OCI-LY3 (cell line): ENCODE measurements around the gene CABLES1.

Experiments
- EZH2phosphoT487 ChIP-seq: fragments of 200-600 bp; shearing (Covaris generic); IDR thresholded peaks from 2 replicates; pipeline ENCODE4 v1.6.1; 2018; ENCODE audit warnings: antibody characterized with exemption, mixed run types, low read depth
- TF ChIP-seq, protein P1 (sequence below): fragments of 200-600, 300-600 bp; sonication (generic); IDR thresholded peaks from 2 replicates; pipeline ENCODE4 v1.5.1; 2014; ENCODE audit warnings: antibody characterized with exemption, low read length, low read depth

- TF ChIP-seq, protein P1, sequence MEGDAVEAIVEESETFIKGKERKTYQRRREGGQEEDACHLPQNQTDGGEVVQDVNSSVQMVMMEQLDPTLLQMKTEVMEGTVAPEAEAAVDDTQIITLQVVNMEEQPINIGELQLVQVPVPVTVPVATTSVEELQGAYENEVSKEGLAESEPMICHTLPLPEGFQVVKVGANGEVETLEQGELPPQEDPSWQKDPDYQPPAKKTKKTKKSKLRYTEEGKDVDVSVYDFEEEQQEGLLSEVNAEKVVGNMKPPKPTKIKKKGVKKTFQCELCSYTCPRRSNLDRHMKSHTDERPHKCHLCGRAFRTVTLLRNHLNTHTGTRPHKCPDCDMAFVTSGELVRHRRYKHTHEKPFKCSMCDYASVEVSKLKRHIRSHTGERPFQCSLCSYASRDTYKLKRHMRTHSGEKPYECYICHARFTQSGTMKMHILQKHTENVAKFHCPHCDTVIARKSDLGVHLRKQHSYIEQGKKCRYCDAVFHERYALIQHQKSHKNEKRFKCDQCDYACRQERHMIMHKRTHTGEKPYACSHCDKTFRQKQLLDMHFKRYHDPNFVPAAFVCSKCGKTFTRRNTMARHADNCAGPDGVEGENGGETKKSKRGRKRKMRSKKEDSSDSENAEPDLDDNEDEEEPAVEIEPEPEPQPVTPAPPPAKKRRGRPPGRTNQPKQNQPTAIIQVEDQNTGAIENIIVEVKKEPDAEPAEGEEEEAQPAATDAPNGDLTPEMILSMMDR, result no peak
- no peak for TF ChIP-seq EZH2phosphoT487
Observed at GRCh38 chr18:23107718-23108117, 27.6 kb upstream of the CABLES1 start.
